GM12878 (cell line): ENCODE results near the gene UHRF1. TPM values are rescaled to one million over a fixed set of nuclear protein-coding genes. Genes with fewer than 3 reads are reported as not detected.

Source experiments
- BRCA1 ChIP-seq: IDR thresholded peaks from 2 replicates; pipeline ENCODE4 v1.6.1; 2011; ENCODE audit warnings: low read depth, low read length, improper control_type of control experiment
- DPF2 ChIP-seq: fragments of 450-650 bp; IDR thresholded peaks from 2 replicates; pipeline ENCODE4 v1.6.1; 2017; ENCODE audit warnings: mild to moderate bottlenecking
- EED ChIP-seq: sonication (generic); IDR thresholded peaks from 2 replicates; pipeline ENCODE4 v1.6.1; 2016; ENCODE audit warnings: antibody characterized with exemption, low read depth
- HCFC1 ChIP-seq: fragments of 150-350 bp; IDR thresholded peaks from 2 replicates; pipeline ENCODE4 v1.6.1; 2014; ENCODE audit warnings: low read length
- IKZF2 ChIP-seq, 2 experiments: fragments of 450-650 bp; IDR thresholded peaks; 2 replicates each; pipeline ENCODE4 v1.6.1; 2017; ENCODE audit warnings: mild to moderate bottlenecking in 2 of 2, moderate library complexity in 2 of 2
- MAX ChIP-seq: IDR thresholded peaks from 2 replicates; pipeline ENCODE4 v1.6.1; 2012; ENCODE audit warnings: low read depth, low read length, improper control_type of control experiment
- POLR2AphosphoS2 ChIP-seq: IDR thresholded peaks from 2 replicates; pipeline ENCODE4 v1.6.1; 2011; ENCODE audit warnings: low read depth, mild to moderate bottlenecking, low read length, improper control_type of control experiment, moderate library complexity
- RAD21 ChIP-seq: IDR thresholded peaks from 2 replicates; pipeline ENCODE4 v1.6.1; 2011; ENCODE audit warnings: mild to moderate bottlenecking, low read depth, low read length, moderate library complexity; ENCODE audit not compliant: insufficient read depth
- RAD51 ChIP-seq: fragments of 450-650 bp; IDR thresholded peaks from 2 replicates; pipeline ENCODE4 v1.6.1; 2016; ENCODE audit warnings: moderate library complexity, mild to moderate bottlenecking, inconsistent platforms
- RELA ChIP-seq: fragments of 450-650 bp; IDR thresholded peaks from 2 replicates; pipeline ENCODE4 v1.8.0; 2014; ENCODE audit warnings: borderline replicate concordance; ENCODE audit not compliant: partially characterized antibody
- REST ChIP-seq: IDR thresholded peaks from 2 replicates; pipeline ENCODE4 v1.6.1; 2012; ENCODE audit warnings: mild to moderate bottlenecking, low read depth, low read length
- SMARCA5 ChIP-seq: fragments of 450-650 bp; IDR thresholded peaks from 2 replicates; pipeline ENCODE4 v1.6.1; 2017; ENCODE audit warnings: mild to moderate bottlenecking
- TCF3 ChIP-seq: IDR thresholded peaks from 2 replicates; pipeline ENCODE4 v1.6.1; 2012; ENCODE audit warnings: low read depth, mild to moderate bottlenecking, low read length, borderline replicate concordance; ENCODE audit not compliant: insufficient read depth
- ZBTB33 ChIP-seq: fragments of 450-650 bp; IDR thresholded peaks from 2 replicates; pipeline ENCODE4 v1.6.1; 2017; ENCODE audit warnings: mild to moderate bottlenecking
- ZNF384 ChIP-seq: IDR thresholded peaks from 2 replicates; pipeline ENCODE4 v1.6.1; 2012; ENCODE audit warnings: low read depth, mild to moderate bottlenecking, low read length, improper control_type of control experiment, borderline replicate concordance
- ZNF592 ChIP-seq: fragments of 450-650 bp; IDR thresholded peaks from 2 replicates; pipeline ENCODE4 v1.6.1; 2017; ENCODE audit warnings: mild to moderate bottlenecking, moderate library complexity
- polyA plus RNA-seq, 11 experiments: library from polyadenylated mRNA; depleted of rRNA in 4 of 11; unstranded in 6 of 11; stranded (reverse) in 5 of 11; fragments of >200 nt; fragmentation: Nextera tagmentation in 4 of 11; fragmentation: Illumina TruSeq in 1 of 11; extraction: Ambion mirVana in 4 of 11; extraction: Trizol in 1 of 11; gene quantifications; 1 replicate in 1 of 11; 2 replicates in 10 of 11; pipeline versions ENCODE4 v1.2.1 to v1.2.3, GENCODE V29; 2011 to 2016; ENCODE audit warnings: inconsistent platforms in 2 of 11, missing spikeins in 2 of 11, low read depth in 1 of 11
- total RNA-seq, 4 experiments: library from RNA; depleted of rRNA in 3 of 4; stranded (reverse); fragments of >200 nt in 3 of 4; fragmentation: Illumina TruSeq in 1 of 4; extraction: Trizol in 1 of 4; gene quantifications; 2 replicates each; pipeline versions ENCODE4 v1.2.1 to v1.2.3, GENCODE V29; 2013 to 2021

UHRF1 gene
- total and polyA plus RNA-seq, 10 of the 15 experiments (the other 5 are each of a cell fraction or from before 2014, with no cell fraction given): 13.0 to 109 (median 37.7) TPM

- TF ChIP-seq ZNF592 (no peak), EED (no peak), IKZF2 (IDR thresholded peaks at IDR 0.05) (peak in 1 of 2 experiments; percentile 70; a peak in 2 of 4 replicates), RELA (no peak), DPF2 (peak; percentile 100), POLR2AphosphoS2 (peak; percentile 73; the same call in 1 of the 2 replicates), REST (no peak), TCF3 (peak; percentile 91), RAD21 (no peak), RAD51 (peak; percentile 89), ZNF384 (no peak), HCFC1 (no peak), ZBTB33 (peak; percentile 17; the same call in 1 of the 2 replicates), MAX (peak; percentile 72), SMARCA5 (peak; percentile 91), BRCA1 (no peak)
Observed at GRCh38 chr19:4968462-4969291, 59.4 kb downstream of the UHRF1 start, which contains the start of gene KDM4B (continued).
